ENCODE results near the gene LAMA5.

LAMA5 gene

DNA sequence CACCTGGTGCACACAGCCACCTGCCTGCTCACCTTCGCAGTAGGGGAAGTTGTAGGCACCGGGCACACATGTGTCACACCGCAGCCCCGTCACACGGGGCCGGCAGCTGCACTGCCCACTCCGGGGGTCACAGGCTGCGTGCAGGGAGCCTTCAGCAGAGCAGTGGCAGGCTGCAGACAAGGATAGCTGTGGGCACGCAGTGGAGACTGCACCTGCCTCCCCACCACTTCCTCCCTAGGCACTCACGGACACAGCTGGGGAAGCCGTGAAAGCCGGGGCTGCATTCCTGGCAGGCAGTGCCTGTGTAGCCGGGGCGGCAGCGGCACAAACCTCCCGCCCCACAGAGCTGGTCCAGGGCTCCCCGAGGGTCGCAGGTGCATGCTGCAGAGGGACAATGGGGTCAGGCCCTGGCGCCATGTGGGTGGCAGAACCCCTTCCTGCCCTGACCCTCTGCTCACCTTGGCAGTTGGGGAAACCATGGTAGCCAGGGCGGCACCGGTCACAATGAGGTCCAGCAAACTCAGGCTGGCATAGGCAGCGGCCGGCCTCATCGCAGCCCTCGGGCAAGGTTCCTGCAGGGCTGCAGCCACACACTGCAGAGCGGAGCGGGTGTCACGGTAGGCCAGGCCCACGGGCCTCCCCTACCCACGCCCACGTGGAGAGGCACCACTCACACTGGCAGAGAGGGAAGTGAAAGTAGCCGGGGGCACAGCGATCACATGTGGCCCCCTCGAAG lies 29.4 kb downstream of the LAMA5 start:
- peaks cover 19% of the 10 kb centered on the region; the same call in 1 of the 2 replicates for H4K20me1 ChIP-seq (ENCODE audit: insufficient read depth, low read length)
- H3K4me2 ChIP-seq (ENCODE audit: insufficient read depth, low read length): no peak overlapping the region
- H2AFZ ChIP-seq (ENCODE audit: low read depth, low read length): no peak overlapping the region
- H3K36me3 ChIP-seq (ENCODE audit: insufficient read depth, low read length): no peaks in the 10 kb centered on the region
- peaks cover 22% of the 10 kb centered on the region for H3K27me3 ChIP-seq (ENCODE audit: insufficient read depth, low read length, poor library complexity)
- ATAC-seq (ENCODE audit: insufficient read depth, low read depth) (peak; percentile 85), DNase-seq (peak; percentile 53)
- no peak overlapping the region for H3K4me3 ChIP-seq (ENCODE audit: low read depth in 1 of 2, low read length in 2 of 2)
- no peak overlapping the region for H3K9ac ChIP-seq (ENCODE audit: low read depth, low read length)
- no peaks in the 10 kb centered on the region for H3K79me2 ChIP-seq (ENCODE audit: insufficient read depth, low read length)
- no peaks in the 10 kb centered on the region for H3K9me3 ChIP-seq (ENCODE audit: insufficient read depth, low read length, severe bottlenecking)
- no peaks in the 10 kb centered on the region for H3K4me1 ChIP-seq (ENCODE audit: insufficient read depth, low read length)
- no peak overlapping the region for H3K27ac ChIP-seq (ENCODE audit: low read length)
- TF ChIP-seq EZH2 (IDR thresholded peaks at IDR 0.05; ENCODE audit: borderline replicate concordance, low read depth, low read length, severe bottlenecking): no peak
- TF ChIP-seq, protein P1, sequence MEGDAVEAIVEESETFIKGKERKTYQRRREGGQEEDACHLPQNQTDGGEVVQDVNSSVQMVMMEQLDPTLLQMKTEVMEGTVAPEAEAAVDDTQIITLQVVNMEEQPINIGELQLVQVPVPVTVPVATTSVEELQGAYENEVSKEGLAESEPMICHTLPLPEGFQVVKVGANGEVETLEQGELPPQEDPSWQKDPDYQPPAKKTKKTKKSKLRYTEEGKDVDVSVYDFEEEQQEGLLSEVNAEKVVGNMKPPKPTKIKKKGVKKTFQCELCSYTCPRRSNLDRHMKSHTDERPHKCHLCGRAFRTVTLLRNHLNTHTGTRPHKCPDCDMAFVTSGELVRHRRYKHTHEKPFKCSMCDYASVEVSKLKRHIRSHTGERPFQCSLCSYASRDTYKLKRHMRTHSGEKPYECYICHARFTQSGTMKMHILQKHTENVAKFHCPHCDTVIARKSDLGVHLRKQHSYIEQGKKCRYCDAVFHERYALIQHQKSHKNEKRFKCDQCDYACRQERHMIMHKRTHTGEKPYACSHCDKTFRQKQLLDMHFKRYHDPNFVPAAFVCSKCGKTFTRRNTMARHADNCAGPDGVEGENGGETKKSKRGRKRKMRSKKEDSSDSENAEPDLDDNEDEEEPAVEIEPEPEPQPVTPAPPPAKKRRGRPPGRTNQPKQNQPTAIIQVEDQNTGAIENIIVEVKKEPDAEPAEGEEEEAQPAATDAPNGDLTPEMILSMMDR (IDR thresholded peaks at IDR 0.05; ENCODE audit: borderline replicate concordance, extremely low read depth, low read length, poor library complexity, severe bottlenecking): no peak

DNA sequence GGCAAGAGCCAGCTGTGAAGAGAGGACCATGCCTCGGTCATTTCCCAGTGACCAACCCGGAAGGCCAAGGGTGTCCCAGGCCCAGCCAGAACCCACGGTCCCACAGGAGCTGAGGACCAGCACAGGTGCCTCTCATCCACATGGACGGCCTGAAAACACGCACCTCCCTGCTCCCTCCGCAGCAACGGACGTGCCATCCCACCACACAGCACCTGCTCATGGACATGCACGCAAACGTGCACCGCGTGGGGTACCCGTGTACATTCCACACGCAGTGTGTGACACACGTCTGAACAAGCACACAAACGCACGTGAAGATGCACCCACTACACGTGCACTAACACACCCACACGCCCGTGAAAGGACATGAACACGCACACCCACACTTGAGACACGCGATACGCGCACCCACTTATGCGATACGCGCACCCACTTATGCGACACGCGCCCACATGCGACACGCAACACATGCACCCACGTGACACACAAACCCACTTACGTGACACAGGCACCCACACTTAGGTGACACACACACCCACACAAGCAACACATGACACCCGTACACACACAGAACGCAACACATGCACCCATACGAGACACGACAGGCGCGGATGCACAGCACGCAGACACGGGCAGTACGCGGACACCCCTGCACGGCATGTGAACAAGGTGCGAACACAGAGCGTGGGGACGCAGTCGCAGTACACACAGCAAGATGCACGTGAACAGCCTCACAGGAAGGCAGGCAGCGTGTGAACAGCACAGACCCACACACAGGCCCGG lies 30.1 kb downstream of the LAMA5 start:
- Histone ChIP-seq H3K4me3 (ENCODE audit: low read depth in 1 of 2, low read length in 2 of 2) (no peak overlapping the region), H3K79me2 (ENCODE audit: insufficient read depth, low read length) (no peaks in the 10 kb centered on the region), H3K36me3 (ENCODE audit: insufficient read depth, low read length) (no peaks in the 10 kb centered on the region), H3K4me2 (ENCODE audit: insufficient read depth, low read length) (no peak overlapping the region), H2AFZ (ENCODE audit: low read depth, low read length) (no peak overlapping the region), H4K20me1 (ENCODE audit: insufficient read depth, low read length) (peaks cover 19% of the 10 kb centered on the region; the same call in 1 of the 2 replicates), H3K9ac (ENCODE audit: low read depth, low read length) (no peak overlapping the region), H3K9me3 (ENCODE audit: insufficient read depth, low read length, severe bottlenecking) (no peaks in the 10 kb centered on the region), H3K4me1 (ENCODE audit: insufficient read depth, low read length) (no peaks in the 10 kb centered on the region), H3K27me3 (ENCODE audit: insufficient read depth, low read length, poor library complexity) (peaks cover 22% of the 10 kb centered on the region), H3K27ac (ENCODE audit: low read length) (no peak overlapping the region)
- DNase-seq: no peak
- ATAC-seq (ENCODE audit: insufficient read depth, low read depth): no peak
- no peak for TF ChIP-seq EZH2 (IDR thresholded peaks at IDR 0.05; ENCODE audit: borderline replicate concordance, low read depth, low read length, severe bottlenecking)
- TF ChIP-seq, protein P1 (IDR thresholded peaks at IDR 0.05; ENCODE audit: borderline replicate concordance, extremely low read depth, low read length, poor library complexity, severe bottlenecking): no peak

DNA sequence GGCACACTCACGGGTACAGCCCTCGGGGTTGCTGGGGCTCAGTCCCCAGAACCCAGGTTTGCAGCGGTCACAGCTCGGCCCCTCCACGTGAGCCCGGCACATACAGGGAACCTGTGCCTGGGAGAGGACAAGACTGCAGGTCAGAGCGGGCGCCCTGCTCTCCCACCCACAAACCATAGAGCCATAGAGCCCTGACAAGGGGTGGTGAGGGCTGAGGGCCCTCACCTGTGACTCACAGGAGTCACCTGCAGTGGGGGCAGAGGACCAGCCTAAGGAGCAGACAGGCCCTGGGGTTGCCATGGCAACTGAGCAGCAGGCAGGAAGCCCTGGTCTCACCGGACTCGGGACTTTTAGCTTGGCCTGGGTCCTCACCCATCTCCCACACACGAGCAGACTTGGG lies 30.8 kb downstream of the LAMA5 start:
- Histone ChIP-seq H3K4me3 (ENCODE audit: low read depth in 1 of 2, low read length in 2 of 2) (no peak overlapping the region), H4K20me1 (ENCODE audit: insufficient read depth, low read length) (peaks cover 19% of the 10 kb centered on the region; the same call in 1 of the 2 replicates), H3K79me2 (ENCODE audit: insufficient read depth, low read length) (no peaks in the 10 kb centered on the region), H3K4me1 (ENCODE audit: insufficient read depth, low read length) (no peaks in the 10 kb centered on the region), H3K27ac (ENCODE audit: low read length) (no peak overlapping the region), H3K36me3 (ENCODE audit: insufficient read depth, low read length) (no peaks in the 10 kb centered on the region), H3K27me3 (ENCODE audit: insufficient read depth, low read length, poor library complexity) (peaks cover 21% of the 10 kb centered on the region), H3K9ac (ENCODE audit: low read depth, low read length) (no peak overlapping the region), H3K4me2 (ENCODE audit: insufficient read depth, low read length) (no peak overlapping the region), H3K9me3 (ENCODE audit: insufficient read depth, low read length, severe bottlenecking) (no peaks in the 10 kb centered on the region), H2AFZ (ENCODE audit: low read depth, low read length) (no peak overlapping the region)
- DNase-seq: no peak
- TF ChIP-seq, protein P1 (IDR thresholded peaks at IDR 0.05; ENCODE audit: borderline replicate concordance, extremely low read depth, low read length, poor library complexity, severe bottlenecking): no peak
- no peak for TF ChIP-seq EZH2 (IDR thresholded peaks at IDR 0.05; ENCODE audit: borderline replicate concordance, low read depth, low read length, severe bottlenecking)
- no peak for ATAC-seq (ENCODE audit: insufficient read depth, low read depth)
